ENCODE data around the gene IFNGR2. TPM values are rescaled to one million over a fixed set of nuclear protein-coding genes. Genes with fewer than 3 reads are reported as not detected.

IFNGR2 gene, protein sequence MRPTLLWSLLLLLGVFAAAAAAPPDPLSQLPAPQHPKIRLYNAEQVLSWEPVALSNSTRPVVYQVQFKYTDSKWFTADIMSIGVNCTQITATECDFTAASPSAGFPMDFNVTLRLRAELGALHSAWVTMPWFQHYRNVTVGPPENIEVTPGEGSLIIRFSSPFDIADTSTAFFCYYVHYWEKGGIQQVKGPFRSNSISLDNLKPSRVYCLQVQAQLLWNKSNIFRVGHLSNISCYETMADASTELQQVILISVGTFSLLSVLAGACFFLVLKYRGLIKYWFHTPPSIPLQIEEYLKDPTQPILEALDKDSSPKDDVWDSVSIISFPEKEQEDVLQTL
- 46.4 and 50.7 TPM in 2 replicates for total RNA-seq

DNA sequence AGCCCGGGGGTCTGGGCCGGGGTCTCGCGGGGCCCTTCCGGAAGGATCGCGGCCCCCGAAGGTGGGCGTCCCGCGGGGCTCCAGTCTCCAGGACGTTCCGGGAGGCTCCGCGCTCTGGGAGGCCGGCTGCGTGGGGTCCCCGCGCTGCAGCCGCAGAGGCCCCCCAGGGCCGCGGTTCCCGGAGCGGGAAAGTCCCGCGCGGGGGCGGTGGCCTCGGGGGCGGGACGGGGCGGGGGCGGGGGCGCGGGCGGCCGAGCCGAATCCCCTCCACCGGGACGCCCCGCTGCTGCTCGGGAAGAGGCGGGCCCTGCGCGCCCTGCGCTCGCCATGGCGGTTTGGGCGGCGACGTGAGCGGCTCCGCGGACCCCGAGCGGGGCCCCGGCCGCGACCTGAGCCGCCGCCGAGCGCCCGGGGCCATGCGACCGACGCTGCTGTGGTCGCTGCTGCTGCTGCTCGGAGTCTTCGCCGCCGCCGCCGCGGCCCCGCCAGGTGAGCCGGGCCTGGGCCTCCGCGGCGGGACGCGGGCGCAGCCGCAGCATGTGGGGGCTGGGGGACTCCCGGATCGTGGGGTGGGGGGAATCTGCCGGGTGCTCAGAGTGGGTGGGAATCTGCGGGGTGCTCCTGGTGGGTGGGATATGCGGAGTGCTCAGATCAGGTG is at the start of gene IFNGR2:
Gene IFNGR2 (plus strand): TSS at position 286 of the 658 bp plus-strand sequence. CDS start 131 bp downstream, at position 417.

DNA sequence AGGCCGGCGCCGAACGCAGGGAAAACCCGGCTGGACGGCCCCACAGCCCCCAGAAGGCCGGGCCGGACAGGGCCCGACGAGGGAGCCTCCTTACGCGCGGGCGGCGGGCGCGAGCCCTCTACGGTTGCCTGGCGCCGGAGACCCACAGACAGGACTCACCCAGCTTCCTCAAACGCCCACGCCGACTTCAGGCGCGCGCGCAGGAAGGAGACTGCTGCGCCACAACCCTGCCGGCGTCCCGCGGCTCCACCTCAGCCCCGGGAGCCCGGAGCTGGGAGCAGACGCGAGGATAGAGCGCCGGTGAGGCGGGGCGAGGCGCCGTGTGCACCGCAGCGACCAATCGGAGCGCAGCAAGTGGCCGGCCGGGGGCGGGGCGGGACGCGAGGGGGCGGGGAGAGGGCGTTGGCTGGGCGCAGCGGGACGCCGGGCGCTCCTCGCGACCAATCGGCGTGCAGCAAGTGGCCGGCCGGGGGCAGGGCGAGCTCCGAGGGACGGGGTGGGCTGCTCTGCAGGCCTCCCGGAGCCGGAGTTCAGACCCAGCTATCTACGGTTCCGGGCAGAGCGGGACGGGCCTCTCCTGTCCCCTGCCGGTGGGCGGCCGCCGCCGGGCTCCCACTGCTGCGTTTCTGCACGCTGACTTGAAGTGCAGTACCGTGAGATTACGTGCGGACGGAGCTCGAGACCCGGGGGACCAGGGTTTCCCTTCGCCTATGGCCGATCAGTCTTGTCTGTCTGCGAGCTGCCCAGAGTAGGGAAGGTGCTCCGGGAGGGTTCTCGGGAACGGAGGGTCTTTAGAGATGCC is 76.7 kb downstream of the IFNGR2 start, which contains the start of gene TMEM50B:
Gene TMEM50B (minus strand): TSS at position 296 of the 802 bp plus-strand sequence. CDS start 11,089 bp downstream, outside the sequence.

Other genes starting within 250 kb of the IFNGR2 start
- 1.7 and 1.9 TPM in 2 replicates for gene IFNAR2, start 173.5 kb upstream of the IFNGR2 start, total RNA-seq
- 32.7 and 33.3 TPM in 2 replicates for gene IL10RB, start 137.0 kb upstream of the IFNGR2 start, total RNA-seq
- gene IFNAR1, start 78.4 kb upstream of the IFNGR2 start, total RNA-seq, result 5.8 and 6.4 TPM in 2 replicates
- gene TMEM50B, start 76.6 kb downstream of the IFNGR2 start, total RNA-seq, result 12.9 and 20.5 TPM in 2 replicates
- 0.59 and 1.5 TPM in 2 replicates for gene DNAJC28, start 88.3 kb downstream of the IFNGR2 start, total RNA-seq
- 123 and 158 TPM in 2 replicates for gene GART, start 138.7 kb downstream of the IFNGR2 start, total RNA-seq
- gene SON, start 139.6 kb downstream of the IFNGR2 start, total RNA-seq, result 52.8 and 56.5 TPM in 2 replicates
- 28.4 and 28.7 TPM in 2 replicates for gene DONSON, start 185.3 kb downstream of the IFNGR2 start, total RNA-seq
- 12.3 and 14.1 TPM in 2 replicates for gene CRYZL1, start 238.3 kb downstream of the IFNGR2 start, total RNA-seq
- 27.1 and 29.9 TPM in 2 replicates for gene ITSN1, start 239.1 kb downstream of the IFNGR2 start, total RNA-seq

All from bronchus fibroblast of lung (primary cell).